Transverse colon (tissue), 4 donors: Measurements from ENCODE around the gene COL23A1. TPM values are rescaled to one million over a fixed set of nuclear protein-coding genes. Genes with fewer than 3 reads are reported as not detected.
"Not testable (repeated sequence)": the region's sequence is repeated elsewhere in the genome, so short reads cannot be mapped to it uniquely, and the experiment has no call there.

Experiments
- DNase-seq: peaks from one replicate; pipeline ENCODE4 v3.0.0-alpha.2; 2019
- H3K27ac ChIP-seq, 4 donors: fragments of 200-600 bp; sonication (generic); 2 replicates each; pipeline ENCODE4 v1.5.1; 2016 to 2018; ENCODE audit warnings: inconsistent platforms in 4 of 4
- H3K27me3 ChIP-seq: fragments of 200-600 bp; sonication (generic); 2 replicates; pipeline ENCODE4 v1.5.1; 2017; ENCODE audit warnings: inconsistent platforms
- H3K36me3 ChIP-seq, 4 donors: fragments of 200-600 bp; sonication (generic); 2 replicates each; pipeline ENCODE4 v1.5.1; 2017 to 2019; ENCODE audit warnings: inconsistent platforms in 4 of 4
- H3K4me1 ChIP-seq, 4 donors: fragments of 200-600 bp; sonication (generic); 2 replicates each; pipeline ENCODE4 v1.5.1; 2017 to 2020; ENCODE audit warnings: inconsistent platforms in 4 of 4
- H3K4me3 ChIP-seq, 4 donors: fragments of 200-600 bp; sonication (generic); 1 replicate in 1 of 4; 2 replicates in 3 of 4; pipeline versions ENCODE4 v1.5.1 to v1.6.1; 2017 to 2019; ENCODE audit warnings: inconsistent platforms in 4 of 4
- H3K9me3 ChIP-seq, 2 donors: fragments of 200-600 bp; sonication (generic); 2 replicates each; pipeline ENCODE4 v1.5.1; 2017 to 2019; ENCODE audit warnings: inconsistent platforms in 2 of 2
- EP300 ChIP-seq: sonication (generic); formaldehyde crosslinking; IDR thresholded peaks from one replicate; pipeline ENCODE4 v1.6.1; 2017; ENCODE audit warnings: antibody characterized with exemption, low read depth
- POLR2A ChIP-seq: fragments of 450-650 bp; IDR thresholded peaks from one replicate; pipeline ENCODE4 v1.6.1; 2016; ENCODE audit warnings: antibody characterized with exemption, mild to moderate bottlenecking, moderate library complexity
- POLR2AphosphoS5 ChIP-seq, 3 donors: sonication (generic); formaldehyde crosslinking; IDR thresholded peaks; one replicate each; pipeline ENCODE4 v1.6.1; 2016; ENCODE audit warnings: antibody characterized with exemption in 3 of 3
- WGBS, 2 donors: methylation state at CpG; one replicate each; pipeline ENCODE4 v1.1.5; 2018; ENCODE audit warnings: low coverage in 1 of 2; 5-methylcytosine and 5-hydroxymethylcytosine counted together
- in situ Hi-C, 4 donors: fragments of 200-750 bp; cut with MboI; loops; one replicate each; pipeline versions ENCODE4 v1.15.0 to v1.15.1; 2017; ENCODE audit warnings: low sequenced_read_pairs in 3 of 4, low pct_ligation_motif_present in 1 of 4, low pct_unique_long_range_greater_than_20kb in 1 of 4
- intact Hi-C: fragments of 100-400 bp; cut with DNase I; formaldehyde crosslinking; loops from one replicate; pipeline ENCODE4 v1.15.1; 2023; ENCODE audit warnings: low total_unique reads
- total RNA-seq, 4 donors: library from RNA; depleted of rRNA; stranded (reverse); fragments of >200 nt; gene quantifications; one replicate each; pipeline ENCODE4 v1.1.0, GENCODE V29; 2016
- TF ChIP-seq, protein P1 (sequence below), 5 experiments: fragments of 200-600 bp in 3 of 5; fragments of 450-650 bp in 2 of 5; sonication (generic) in 3 of 5; IDR thresholded peaks; 1 replicate in 2 of 5; 2 replicates in 3 of 5; pipeline ENCODE4 v1.5.1; 2016 to 2017; ENCODE audit warnings: antibody characterized with exemption in 5 of 5, inconsistent platforms in 3 of 5, mild to moderate bottlenecking in 2 of 5, moderate library complexity in 1 of 5

Gene COL23A1
- total RNA-seq, 4 donors from 2014 or later = 0.14 to 2.2 (median 1.4) TPM; not detected in 1

DNA sequence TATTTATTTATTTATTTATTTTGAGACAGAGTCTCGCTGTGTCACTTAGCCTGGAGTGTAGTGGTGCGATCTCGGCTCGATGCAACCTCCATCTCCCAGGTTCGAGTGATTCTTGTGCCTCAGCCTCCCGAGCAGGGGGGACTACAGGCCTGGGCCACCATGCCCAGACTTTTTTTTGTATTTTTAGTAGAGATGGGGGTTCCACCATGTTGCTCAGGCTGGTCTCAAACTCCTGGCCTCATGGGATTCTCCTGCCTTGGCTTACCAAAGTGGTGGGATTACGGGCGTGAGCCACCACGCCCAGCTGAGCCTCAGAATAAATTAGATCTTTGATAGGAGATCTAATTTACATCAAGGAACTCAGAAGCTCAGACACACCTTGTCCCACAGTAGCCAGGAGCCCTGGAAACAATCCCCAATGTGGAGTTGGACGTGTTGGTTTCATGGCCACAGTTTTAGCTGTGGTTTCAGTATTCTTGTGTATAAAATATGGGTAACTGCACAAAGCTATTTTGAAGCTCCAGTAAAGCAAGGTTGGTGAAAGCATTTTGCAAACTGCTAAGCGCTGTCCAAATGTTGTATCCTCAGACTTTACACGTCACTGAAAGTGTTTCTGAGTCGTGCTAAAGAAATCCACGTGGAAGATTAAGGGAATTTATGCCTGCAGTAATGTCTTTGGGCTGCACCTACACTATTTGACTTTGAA, 388.8 kb downstream of the COL23A1 start:
- no peak overlapping the region for H3K4me3 ChIP-seq
- no peak for DNase-seq
- TF ChIP-seq EP300 (no peak), POLR2A (no peak), POLR2AphosphoS5 (IDR thresholded peaks at IDR 0.05) (no peak)
- TF ChIP-seq, protein P1, sequence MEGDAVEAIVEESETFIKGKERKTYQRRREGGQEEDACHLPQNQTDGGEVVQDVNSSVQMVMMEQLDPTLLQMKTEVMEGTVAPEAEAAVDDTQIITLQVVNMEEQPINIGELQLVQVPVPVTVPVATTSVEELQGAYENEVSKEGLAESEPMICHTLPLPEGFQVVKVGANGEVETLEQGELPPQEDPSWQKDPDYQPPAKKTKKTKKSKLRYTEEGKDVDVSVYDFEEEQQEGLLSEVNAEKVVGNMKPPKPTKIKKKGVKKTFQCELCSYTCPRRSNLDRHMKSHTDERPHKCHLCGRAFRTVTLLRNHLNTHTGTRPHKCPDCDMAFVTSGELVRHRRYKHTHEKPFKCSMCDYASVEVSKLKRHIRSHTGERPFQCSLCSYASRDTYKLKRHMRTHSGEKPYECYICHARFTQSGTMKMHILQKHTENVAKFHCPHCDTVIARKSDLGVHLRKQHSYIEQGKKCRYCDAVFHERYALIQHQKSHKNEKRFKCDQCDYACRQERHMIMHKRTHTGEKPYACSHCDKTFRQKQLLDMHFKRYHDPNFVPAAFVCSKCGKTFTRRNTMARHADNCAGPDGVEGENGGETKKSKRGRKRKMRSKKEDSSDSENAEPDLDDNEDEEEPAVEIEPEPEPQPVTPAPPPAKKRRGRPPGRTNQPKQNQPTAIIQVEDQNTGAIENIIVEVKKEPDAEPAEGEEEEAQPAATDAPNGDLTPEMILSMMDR (IDR thresholded peaks at IDR 0.05) = no peak
- H3K36me3 ChIP-seq = no peaks in the 10 kb centered on the region
- in situ Hi-C loops = no loop called here
- H3K9me3 ChIP-seq = no peaks in the 10 kb centered on the region
- no peak overlapping the region for H3K27ac ChIP-seq
- no peaks in the 10 kb centered on the region for H3K27me3 ChIP-seq
- WGBS, 2 donors = 84 to 87% methylated on average over 3 to 14 of the region's 14 CpGs
- peaks cover 5 to 19% (median 14%) of the 10 kb centered on the region in 4 donors for H3K4me1 ChIP-seq
- intact Hi-C loops = no loop called here

DNA sequence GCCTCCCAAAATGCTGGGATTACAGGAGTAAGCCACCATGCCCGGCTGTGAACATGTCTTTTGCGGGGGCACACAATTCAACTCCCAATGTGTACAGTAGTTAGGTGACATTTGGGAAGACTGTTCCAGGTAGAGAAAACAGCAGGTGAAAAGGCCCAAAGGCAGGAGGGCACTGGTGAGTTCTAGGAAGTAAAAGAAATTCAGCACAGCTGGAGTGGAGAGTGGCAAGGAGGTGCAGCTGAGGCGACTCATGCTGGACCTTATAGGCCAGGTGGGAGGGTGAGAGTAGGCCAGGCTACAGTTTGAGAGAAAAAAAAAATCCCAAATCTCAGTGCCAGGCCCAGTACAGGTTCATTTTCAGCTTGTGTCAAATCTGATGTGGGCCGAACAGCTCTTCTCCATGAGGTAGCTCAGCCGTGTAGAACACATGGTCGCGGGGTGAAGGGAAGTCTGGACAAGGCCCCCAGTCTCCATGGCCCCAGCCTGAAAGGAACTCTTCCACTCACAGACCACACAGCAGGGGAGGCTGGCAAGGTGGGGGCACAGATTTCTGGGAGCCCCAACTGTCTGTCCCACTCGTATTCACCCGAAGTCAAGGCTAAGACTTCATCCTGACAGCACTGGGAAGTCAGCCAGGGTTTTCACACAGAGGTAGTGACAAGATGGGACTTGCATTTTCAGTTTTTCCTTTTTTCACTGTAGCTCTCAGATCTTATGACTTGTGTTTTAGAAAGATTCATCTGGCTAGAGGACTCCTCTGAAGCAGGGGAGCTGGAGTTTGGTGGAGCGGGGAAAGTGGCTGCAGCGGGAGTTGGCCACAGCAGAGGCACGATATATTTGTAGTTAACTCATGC, 390.4 kb downstream of the COL23A1 start:
- TF ChIP-seq EP300 = no peak
- TF ChIP-seq, protein P1 (IDR thresholded peaks at IDR 0.05) = no peak
- no peak for TF ChIP-seq POLR2AphosphoS5 (IDR thresholded peaks at IDR 0.05)
- TF ChIP-seq POLR2A = no peak
- Histone ChIP-seq H3K36me3 (no peaks in the 10 kb centered on the region), H3K9me3 (no peaks in the 10 kb centered on the region), H3K27ac (no peak overlapping the region), H3K4me3 (no peak overlapping the region), H3K4me1 (peaks cover 0 to 10% (median 4%) of the 10 kb centered on the region in 4 donors), H3K27me3 (peaks cover 2% of the 10 kb centered on the region)
- WGBS, 2 donors = 83 to 92% methylated on average over 5 to 12 of the region's 12 CpGs
- intact Hi-C loops = no loop called here
- DNase-seq = no peak
- in situ Hi-C loops = no loop called here

DNA sequence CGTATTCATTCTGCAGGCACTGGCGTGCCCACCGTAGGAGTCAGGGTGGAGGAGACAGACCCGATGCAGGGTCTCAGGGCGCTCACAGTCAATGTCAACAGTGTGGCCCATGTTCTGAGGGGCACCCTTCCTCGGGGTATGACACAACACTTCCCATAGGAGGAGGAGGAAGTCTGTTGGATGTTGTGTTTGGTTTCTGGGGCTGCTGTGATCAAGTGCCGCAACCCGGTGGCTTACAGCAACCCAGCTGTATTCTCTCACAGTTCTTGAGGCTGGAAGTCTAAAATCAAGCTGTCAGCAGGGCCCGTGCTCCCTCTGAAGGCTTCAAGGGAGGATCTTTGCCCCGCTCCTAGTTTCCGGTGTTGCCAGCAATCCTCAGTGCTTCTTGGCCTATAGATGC, 391.5 kb downstream of the COL23A1 start:
- in situ Hi-C loops = no loop called here

DNA sequence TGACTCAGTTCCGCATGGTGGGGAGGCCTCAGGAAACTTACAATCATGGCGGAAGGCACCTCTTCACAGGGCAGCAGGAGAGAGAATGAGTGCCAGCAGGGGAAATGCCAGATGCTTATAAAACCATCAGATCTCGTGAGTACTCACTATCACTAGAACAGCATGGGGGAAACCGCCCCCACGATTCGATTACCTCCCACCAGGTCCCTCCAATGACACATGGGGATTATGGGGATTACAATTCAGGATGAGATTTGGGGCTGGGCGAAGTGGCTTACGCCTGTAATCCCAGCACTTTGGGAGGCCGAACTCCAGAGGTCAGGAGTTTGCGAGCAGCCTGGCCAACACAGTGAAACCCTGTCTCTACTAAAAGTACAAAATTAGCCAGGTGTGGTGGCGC, 392.0 kb downstream of the COL23A1 start:
- WGBS, 2 donors = 92 to 100% methylated on average over 2 to 10 of the region's 11 CpGs
- H3K4me3 ChIP-seq, intact Hi-C loops, DNase-seq, H3K27ac ChIP-seq, H3K9me3 ChIP-seq, H3K36me3 ChIP-seq, in situ Hi-C loops, H3K4me1 ChIP-seq: not testable (repeated sequence)
- H3K27me3 ChIP-seq = peaks cover 12% of the 10 kb centered on the region

More for the DNA sequence above, 391.5 kb downstream of the COL23A1 start:
- intact Hi-C loops = no loop called here
- H3K4me1 ChIP-seq = peaks cover 0 to 8% (median 2%) of the 10 kb centered on the region in 4 donors
- 89% methylated on average over 11 of the region's 11 CpGs; no CpG with 5 or more reads in 1 of the 2 donors for WGBS, 2 donors
- H3K9me3 ChIP-seq = no peaks in the 10 kb centered on the region
- no peaks in the 10 kb centered on the region for H3K36me3 ChIP-seq
- no peak overlapping the region for H3K4me3 ChIP-seq
- DNase-seq = no peak
- no peak overlapping the region for H3K27ac ChIP-seq
- TF ChIP-seq POLR2A = no peak
- H3K27me3 ChIP-seq = peaks cover 12% of the 10 kb centered on the region

DNA sequence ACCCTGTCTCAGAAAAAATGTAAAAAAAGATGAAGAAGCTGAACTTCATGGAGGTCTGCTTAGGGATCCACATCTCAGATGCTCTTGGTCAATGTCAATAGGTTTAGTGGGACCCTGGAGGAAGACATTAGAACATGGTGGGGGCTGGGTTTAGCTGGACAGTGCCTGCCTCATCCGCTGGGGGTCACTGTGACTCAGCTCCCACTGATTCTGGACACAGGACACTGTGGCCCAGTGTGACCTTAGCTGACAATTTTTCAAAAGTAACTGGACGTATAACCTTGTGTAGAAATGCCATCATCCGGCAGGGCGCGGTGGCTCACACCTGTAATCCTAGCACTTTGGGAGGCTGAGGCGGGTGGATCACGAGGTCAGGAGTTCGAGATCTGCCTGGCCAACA, 393.2 kb downstream of the COL23A1 start:
- WGBS, 2 donors = 80 to 87% methylated on average over 3 to 8 of the region's 8 CpGs
- H3K4me3 ChIP-seq = no peak overlapping the region
- peak; percentile 27 for DNase-seq
- peaks cover 12% of the 10 kb centered on the region for H3K27me3 ChIP-seq
- H3K27ac ChIP-seq = no peak overlapping the region
- TF ChIP-seq POLR2A (no peak), POLR2AphosphoS5 (IDR thresholded peaks at IDR 0.05) (no peak)
- TF ChIP-seq, protein P1 (IDR thresholded peaks at IDR 0.05) = peak; percentile 30 to 63 (median 41)
- intact Hi-C loops = no loop called here
- H3K36me3 ChIP-seq = no peaks in the 10 kb centered on the region
- H3K4me1 ChIP-seq = peaks cover 0 to 6% (median 2%) of the 10 kb centered on the region in 4 donors
- no peaks in the 10 kb centered on the region for H3K9me3 ChIP-seq
- in situ Hi-C loops = no loop called here
